ENCODE measurements around the gene SGMS1.

SGMS1 gene

DNA sequence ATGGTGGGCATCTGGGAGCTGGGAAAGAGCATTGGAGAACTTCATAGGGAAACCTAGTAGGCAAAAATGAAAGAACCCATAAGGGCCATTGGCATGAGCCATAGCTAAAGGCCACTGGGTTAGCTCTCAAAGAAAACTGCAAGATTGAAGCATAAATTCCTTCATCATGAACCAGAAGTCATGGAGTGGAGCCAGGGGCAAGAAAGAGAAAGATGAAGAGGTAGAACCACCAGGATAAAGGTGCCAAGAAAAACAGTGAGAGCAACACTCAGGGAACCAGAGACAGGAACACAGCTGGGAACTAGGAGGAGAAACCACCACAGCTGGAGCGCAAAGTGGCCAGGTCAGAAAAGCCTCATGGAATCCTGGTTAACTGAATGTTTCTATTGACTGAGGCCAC lies 11.5 kb upstream of the SGMS1 start:
- no peak for DNase-seq

DNA sequence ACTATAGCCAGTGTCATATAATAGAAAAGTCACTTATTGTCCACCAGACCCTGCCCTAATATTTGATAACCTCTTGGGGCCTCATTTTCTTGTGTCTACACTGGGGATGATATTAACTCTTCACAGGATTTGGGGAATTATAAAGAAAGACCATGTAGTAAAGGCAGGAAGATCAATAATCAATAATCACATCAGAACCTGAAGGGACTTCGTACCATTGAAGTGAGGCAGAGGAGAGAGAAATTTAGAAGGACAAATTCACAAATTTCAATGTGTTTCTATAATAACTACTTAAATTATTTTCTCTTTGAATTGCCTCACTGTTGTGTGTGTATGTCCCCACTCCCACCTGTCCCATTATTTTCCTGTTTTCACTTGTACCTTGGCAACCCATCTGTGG lies 10.7 kb upstream of the SGMS1 start:
- DNase-seq: no peak

DNA sequence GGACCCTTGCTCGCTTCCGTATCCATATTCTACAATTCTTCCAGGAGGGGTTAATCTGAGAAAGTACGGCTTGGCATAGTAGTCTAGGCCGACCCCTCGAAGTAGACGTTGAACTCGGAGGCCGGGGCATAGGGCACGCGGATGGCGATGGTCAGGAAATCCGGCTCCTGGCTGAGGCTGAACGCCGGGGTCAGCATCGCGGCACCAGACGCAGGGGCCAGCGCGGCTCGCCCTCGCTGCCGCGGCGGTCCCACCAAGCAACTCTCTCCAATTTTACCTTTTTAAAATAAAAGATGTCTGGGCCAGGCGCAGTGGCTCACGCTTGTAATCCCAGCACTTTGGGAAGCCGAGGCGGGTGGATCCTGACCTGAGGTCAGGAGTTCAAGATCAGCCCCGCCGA lies 7.3 kb upstream of the SGMS1 start:
- DNase-seq: no peak

DNA sequence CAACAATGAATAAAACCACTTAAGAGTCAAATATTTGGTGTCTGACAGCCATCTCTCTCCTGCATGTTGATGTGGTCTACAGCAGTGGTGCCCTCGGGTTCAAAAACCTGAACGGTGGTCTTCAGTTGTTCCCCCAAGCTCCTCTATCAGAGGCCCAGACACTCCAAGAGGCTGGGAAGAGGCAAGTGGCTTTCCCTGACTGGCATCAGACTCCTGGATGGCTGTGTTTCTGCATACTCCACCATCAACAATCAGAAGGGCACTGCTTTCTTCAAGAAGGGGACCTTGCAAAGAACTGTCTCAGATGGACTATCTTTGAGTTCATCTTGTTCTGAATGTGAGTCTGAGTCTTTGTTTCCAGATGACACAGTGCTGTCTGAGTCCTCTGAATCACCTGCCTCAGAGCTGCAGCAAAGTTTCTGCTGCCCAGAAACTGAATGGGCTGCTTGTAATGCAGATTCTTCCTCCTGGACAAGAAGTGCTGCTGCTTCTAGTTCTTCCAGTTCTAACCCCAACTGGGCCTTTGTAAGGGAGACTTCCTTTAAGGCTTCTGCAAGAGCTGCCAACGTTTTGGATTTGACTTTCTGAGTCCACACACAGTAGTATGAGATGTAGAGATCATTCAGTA lies 5.9 kb upstream of the SGMS1 start:
- no peak for DNase-seq

DNA sequence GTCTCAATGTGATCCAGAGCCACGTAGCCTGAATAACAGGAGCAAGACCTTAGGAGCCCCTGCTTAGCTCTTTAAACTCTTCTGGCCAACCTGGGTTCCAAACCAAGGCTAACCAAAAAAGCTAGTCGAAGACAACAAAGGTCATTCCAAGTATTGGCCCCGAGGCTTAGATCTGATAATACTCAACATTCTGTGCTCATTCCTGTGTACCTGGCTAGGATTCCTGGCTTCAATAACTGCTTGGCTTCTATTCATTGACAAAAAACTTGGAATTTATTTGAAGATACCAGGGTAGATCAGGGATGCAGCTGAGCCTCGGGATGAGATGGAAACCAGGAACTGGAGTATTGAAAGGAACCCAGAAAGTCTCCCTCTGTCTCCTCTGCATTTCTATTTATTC lies 4.1 kb upstream of the SGMS1 start:
- DNase-seq: no peak

DNA sequence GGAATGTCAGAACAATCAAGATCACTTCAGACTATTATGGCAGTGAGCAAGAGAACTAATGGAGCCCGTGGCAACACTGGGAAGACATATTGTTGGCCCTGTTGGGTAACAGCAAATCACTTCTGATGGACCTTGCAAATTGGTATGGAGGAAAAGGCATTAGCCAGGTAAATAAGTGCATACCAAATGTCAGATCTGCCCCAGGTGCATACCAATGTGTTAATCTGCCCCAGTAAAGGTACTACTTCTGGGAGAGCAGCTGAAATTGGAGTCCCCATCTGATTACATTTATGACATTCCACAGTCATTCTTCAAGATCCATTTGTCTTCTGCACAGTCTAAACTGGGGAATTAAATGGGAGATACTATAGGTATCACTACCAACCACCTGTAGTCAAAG lies 3.7 kb upstream of the SGMS1 start:
- DNase-seq: no peak

DNA sequence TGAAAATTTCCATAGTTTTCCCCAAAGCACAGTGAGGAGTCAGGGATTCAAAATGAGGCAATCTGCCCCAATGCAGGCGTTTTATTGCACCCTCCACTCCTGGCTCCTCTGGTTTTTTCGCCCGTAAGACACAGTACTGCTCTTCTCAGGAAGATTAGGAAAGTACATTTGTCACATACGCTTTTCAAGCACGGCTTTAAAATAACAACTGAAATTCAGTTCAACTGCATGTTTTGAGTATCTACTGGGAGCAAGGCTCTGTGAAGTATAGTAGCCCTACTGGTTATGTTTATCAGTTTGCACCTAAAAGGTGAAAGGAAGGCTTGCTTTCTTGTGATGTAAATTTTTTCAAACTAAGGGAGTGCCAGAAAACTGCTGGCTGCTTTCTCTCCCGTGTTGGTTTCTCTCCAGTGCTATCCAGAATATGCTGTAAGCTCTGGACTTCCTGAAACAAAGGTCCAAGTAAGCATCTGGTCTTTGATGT lies 1.9 kb upstream of the SGMS1 start:
- DNase-seq: no peak

DNA sequence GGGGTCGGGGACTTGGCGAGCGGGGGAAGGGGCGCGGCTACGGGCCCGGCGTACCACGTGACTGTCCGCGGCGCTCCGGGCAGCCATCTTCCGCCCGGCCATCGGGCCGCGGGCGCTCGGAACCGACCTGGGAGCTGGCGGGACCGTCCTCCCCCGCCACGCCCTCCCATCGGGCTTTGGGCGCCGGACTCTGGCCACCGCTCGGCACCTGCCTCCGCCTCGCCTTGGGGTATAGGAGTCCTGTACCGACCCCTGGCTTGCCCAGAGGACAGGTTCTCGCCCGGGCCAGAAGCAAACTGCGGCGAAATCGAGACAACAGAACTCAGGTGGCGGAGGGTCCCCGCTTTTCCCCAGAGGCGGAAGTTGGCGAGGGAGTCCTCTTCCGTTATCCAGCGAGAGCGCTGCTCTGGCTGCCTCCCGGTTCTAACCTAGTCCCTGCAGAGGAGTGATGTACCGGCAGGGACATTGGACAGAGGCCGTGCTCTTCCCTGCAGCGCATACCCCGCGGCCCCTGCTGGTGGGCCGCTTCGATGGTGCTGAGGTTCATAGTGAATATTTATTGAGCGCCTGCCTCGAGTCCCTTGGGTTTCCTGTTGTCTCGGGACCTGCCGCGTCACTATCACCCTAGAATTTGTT lies 1.2 kb upstream of the SGMS1 start:
- peak; percentile 47 to 62 for DNase-seq

DNA sequence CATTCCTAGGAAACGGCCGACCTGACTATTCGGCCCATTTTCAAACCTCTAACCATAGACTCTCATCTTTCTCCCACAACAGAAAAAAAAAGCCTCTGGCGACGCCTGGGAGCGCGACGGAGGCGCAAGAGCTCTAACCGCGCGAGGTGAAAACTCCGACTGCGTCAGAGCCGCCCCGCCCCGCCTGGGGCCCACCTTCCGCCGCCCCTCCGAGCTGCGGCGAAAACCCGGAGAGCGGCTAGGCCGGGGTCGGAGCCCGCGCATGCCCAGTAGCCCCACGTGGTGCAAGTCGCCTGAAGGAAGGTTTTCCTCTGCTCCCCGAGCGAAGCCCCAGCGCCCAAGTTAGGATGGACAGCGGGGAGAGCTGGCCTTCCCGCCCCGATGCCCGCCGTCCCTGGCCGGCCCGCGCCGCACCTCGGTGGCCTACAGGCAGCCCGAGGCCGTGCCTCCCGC lies 683 bp upstream of the SGMS1 start:
- peak; percentile 48 to 87 for DNase-seq

DNA sequence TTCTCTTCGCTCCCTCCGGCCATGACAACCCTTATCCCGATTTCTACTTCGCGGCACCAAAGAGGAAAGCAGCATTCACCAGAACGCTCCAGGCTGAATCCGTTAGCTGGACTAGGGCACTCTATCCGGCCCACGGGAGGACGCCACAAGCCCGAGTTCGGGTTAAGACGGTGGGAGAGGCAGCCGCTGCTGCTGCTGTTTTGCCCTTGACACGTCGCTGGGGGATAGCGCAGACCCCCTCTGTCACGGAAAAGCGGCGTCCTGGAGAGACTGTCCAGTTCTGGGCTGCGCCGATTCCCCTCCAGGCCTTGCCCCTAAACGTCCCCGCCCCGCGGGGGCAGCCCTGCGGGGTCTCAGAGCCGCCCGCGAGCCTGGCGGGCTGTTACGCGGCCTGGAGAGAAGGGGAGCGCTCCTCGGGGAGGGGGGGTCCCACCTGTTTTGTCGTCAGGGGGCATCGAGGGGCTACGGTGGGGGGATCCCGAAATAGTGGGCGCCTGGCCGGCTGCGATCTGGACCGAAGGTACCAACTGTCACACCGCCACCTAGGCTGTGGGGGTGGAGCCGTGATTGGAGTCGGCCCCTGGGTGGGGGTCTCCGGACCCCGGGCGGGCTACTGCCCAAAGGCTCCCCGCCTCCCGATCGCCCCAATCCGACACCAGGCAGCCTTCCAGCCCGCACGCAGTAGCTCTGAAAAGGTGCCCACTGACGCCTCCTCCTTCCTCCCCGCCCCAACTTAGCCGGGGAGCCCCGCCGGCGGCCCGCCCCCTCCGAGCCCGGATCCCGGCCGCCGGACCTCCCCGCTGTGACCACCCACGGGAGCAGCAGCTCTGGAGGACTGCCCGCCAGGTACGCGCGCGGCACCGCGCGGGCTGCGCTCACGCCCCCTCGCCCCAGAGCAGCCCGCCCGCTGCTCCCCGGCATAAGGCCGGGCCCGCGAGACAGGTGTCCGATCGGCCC lies 772 bp downstream of the SGMS1 start:
- DNase-seq: no peak

DNA sequence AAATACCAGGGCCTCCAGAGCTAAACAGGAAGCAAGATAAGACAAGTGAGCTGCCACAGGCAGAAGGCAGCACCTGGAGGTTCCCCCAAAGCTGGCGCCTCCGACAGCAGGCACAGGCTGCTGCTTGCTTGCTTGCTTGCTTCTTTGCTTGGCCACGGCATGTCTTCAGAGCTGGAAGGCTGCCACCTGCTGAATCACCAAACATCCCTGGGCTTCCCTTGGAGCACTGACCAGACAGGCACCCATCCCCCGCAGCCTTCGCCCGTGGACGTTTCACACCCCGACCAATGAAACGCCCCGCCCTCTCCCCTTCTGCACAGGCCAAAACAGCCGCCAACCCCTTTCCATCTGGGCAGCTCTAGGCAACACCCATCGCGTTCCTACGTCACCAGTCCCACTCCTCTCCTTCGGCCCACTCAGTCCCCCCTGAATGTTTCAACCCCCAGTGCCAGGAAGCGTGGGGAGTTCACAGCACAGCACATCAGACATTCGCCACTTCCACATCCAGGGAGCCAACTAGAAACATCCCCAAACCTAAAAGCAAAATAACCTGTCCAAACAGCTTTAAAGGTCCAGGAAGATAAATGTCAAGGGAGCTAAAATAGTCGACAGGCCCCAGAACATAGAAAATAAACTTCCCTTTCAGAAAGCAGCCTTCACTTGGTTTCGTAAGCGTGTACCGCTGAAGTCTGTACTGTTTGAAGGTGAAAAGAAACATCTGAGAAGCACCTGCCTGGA lies 1.6 kb downstream of the SGMS1 start:
- DNase-seq: no peak

DNA sequence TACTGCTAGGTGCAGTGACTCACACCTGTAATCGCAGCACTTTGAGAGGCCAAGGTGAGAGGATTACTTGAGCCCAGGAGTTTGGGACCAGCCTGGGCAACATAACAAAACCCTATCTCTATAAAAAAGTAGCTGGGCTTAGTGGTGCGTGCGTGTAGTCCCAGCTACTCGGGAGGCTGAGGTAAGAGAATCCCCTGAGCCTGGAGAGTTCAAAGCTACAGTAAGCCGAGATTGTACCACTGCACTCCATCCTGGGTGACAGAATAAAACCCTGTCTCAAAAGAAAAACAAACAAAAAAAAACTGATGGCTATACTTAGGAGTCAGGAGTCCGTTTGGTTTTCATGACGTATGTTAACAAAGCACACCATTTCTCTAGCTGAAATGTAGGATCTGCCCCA lies 2.9 kb downstream of the SGMS1 start:
- no peak for DNase-seq

DNA sequence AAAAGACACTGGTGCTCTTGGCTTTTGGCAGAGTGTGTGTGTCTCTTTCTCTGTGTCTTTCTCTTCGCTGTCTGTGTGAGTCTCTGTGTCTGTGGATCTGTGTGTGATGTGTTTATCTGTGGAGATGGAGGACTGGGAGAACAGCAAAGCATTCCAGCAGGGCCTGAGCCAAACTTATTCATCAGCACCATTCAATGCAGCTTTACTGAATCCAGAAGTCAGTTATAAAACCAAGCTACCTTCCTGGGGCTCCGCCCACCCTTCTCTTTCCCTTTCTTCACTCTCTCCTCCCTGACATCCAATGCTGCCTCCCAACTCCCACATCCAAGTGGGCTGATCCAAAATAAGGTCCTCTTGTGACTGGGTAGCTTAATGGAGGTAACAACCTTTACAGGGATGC lies 3.9 kb downstream of the SGMS1 start:
- DNase-seq: no peak

DNA sequence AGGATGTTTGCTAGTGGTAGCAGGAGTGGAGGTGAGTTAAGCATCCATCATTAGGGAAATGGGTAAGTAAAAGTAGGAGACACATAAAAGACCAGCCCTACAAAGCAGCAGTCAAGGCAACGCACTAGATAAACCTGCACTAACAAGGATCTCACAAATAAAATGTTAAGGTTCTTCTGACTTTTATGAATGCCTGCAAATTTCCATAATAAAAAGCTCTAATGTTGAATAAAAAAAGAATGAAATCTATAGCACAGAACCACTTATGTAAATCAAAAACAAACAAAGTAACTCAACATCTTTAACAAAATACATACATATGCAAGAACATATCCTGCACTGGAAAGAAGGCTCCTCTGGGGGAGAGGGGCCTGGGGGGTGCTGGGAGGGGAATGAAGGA lies 4.6 kb downstream of the SGMS1 start:
- DNase-seq: no peak

DNA sequence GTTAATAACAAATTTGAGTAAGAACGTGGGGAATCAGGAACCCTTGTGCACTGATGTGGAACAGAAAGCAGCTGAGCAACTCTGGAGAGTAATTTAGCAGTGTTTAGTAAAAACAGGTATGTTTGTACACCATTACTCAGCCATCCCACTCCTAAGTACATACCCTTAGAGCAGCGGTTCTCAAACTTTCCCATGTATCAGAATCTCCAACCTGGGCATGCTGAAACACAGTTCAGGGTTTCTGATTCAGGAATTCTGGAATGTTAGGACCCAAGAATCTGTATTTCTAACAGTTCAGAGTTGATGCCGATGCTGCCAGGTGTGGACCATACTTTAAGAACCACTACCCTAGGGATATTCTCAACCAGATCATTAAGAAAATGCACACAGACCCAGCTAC lies 5.1 kb downstream of the SGMS1 start:
- DNase-seq: no peak

DNA sequence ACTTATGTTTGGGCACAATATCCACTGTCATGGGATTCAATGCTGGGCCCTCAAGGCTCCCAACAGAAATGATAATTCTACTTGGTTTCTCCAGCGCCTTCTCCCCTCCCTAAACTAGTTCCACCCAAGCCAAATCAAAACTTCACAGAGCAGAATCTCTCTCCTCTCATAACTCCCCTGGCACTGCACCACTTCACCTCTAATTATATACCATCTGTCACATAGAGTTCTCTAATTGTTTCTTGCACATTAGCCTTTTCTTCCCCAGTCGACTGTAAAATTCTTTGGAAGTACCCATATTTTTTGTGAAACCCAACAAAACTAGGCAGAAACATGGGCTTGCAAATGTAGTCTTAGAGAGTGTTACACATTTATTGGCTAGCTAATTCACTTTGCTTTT lies 8.1 kb downstream of the SGMS1 start:
- DNase-seq: no peak

DNA sequence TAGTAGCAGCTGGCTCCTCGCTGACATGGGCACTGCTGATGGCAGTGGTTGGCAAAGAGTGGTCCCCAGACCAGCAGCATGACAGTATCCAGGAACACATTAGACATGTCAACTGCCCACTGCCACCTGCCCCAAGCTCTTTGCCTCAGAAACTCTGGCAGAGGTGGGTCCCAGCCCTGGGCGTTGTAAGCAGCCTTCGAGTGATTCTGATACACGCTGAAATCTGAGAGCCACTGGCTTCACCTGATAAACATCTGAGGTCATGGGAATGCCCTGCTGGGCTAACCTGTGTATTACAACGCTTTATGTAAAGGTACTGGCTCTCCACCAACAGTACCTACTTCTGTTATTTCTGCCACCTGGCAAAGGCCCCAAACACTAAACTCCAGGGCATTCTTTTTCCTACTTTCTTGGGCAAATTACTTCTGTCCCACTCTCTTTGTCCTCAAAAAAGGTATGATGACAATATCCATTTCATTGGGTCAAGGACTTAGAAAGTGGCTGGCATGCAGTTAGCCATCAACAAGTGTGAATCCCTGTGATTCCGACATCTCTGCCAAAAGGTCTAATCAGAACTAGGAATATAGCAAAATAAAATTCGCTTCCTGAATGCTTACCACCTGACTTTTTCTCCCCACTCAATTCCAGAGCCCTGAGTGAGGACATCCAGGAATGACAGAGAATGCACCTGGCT lies 9.2 kb downstream of the SGMS1 start:
- DNase-seq: no peak

DNA sequence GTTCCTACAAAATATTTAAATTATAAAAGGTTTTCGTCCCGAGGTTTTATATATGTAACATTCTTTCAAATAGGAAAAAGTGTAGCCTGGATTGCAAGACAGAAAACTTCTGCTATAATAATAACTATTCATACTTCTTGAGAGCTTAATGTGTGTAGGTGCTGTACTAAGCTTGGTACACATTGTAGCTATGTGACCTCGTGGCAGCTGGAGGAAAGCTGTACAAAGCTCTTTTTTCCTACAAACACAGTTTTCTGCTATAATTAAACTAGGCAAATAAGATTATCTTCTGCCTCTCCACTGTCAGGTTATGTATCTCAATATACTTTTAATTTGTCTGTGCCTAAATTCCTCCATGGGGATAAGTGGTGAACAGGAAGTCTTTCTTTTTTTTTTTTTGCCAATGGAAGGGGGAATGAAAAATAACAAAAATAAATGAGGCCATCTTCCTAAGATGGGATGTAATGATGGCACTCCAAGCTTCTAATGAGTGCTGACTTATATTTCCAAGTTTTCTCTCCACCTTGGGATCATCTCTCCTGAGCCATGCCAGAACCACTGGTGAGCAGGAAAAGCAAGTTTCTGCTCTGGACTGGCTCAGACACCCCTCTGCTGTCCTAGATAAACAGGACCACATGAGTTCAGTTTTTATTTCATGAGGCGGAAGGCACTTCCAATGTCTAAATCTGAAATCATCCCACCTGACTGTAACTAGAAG lies 9.9 kb downstream of the SGMS1 start:
- no peak for DNase-seq

DNA sequence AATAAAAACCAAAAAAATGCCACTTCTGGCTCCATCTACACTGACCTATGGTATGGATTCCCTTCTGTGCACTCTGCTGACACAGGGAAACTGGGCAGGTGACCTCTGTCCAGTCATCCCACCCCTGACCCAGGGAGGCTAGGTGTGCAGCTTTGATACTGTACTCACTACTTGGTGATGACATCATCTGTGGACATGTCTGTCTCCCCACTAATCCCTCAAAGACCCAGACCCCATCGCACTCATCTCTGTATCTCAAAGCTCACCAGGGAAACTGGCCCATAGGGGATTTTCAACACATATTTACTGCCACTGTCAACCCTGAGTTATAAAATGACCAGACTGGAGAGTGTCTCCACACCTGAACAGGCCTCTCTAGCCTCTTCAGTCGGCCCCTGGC lies 10.6 kb downstream of the SGMS1 start:
- no peak for DNase-seq

DNA sequence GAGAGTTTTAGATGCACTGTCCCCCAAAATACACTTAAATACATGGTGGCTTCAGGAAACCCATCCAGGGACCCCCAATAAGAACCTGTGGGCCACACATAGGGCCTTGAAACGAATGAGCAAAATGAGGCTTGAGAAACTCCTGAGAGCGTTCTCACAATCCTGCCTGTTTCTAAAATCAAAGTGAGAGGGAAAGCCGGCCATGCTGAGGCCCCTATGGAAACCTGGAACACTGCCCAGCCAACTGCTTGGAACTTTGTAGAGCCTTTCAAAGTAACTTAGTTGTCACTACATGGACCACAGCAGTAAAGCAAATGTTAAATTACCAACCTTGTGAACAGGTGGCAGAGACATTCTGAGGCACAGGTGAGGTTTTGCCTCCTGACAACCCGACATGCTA lies 13.4 kb downstream of the SGMS1 start:
- DNase-seq: no peak

DNA sequence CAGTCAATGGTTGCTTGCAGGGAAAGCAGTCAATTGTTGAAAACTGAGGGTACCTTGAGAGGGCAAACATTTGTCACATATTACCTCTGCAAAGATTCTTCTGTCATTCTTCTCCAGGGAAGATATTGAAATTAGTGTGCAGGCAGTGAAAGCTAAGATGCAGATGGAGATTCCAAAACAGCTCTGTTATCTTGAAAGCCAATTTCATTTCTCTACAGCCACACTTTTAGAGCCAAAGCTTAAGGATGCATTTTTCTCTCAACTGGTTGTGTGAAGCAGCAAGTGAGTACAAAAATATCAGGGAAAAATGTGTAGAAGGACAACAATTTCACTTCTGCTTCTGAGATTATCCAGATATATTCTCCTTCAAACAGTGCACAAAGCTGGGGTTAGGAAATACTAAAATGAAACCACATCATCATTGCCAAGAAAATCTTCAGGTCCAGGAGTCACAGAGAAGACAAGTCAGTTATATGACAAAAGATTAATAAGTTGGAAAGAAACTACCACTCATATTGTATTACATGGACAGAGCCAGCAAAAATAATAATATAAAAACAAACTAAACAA lies 16.3 kb downstream of the SGMS1 start:
- DNase-seq: no peak

DNA sequence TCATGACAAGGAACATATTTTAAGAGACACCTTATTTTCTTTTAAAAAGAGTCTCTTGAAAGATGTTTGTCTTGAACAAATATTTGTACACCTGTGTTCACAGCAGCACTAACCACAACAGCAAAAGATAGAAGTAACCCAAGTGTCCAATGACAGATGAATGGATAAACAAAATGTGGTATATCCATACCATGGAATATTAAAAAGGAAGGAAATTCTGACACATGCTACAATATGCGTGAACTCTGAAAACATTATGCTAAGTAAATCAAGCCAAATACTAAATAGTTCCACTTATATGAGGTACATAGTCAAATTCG lies 17.8 kb downstream of the SGMS1 start:
- no peak for DNase-seq
